ENCODE data around the gene SHOC2. TPM values are rescaled to one million over a fixed set of nuclear protein-coding genes. Genes with fewer than 3 reads are reported as not detected.

SHOC2 gene
- total RNA-seq, 1 experiment from 2014 or later: 23.7 TPM

DNA sequence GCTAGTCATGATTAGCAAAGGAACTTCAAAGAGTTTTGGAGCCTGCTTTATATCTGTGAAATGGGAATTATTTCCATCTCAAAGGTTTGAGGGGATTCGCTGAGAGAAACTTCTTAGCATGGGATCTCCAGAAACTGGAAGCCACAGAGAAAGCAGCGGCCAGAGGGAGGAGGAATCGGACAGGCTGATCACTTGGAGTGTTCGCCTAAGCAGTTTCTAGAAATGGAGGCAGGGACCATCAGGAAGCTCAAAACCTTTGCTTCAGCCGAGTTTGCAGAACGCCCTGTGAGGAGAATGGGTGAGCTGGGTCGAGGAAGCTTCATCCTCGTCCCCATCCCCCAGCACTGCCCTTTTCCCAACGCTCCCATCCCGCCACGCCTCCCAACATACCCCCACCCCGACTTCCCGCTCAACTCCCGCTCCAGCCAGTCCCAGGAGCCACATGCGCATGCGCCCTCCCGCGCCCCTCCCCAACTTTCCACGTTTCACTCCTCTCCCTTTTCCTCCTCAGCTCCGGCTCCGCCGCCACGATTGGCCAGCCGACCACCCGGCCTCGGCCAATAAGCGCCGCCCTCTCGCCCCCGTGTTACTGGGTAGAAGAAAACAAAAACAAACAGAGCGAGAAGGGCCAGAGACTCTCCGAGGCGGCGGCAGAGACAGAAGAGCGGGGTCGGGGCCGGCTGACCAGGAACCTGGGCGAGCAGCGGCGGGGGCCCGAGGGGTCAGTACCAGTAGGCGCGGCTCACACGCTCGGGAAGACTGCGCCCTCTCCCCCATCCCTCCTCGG lies 47.9 kb upstream of the SHOC2 start, which contains the start of gene PDCD4:
Gene PDCD4, plus strand, starts transcription at position 631 of the 787 bp plus-strand sequence. CDS start 4,100 bp downstream, outside the sequence.
- Histone ChIP-seq H3K4me1 (ENCODE audit: insufficient read depth, low read length) (no peaks in the 10 kb centered on the region; the same call in 1 of the 2 replicates), H2BK5ac (ENCODE audit: insufficient read length, low read length) (no peak within 1 kb of the TSS), H4K20me1 (ENCODE audit: control insufficient read depth, insufficient read depth, insufficient read length) (no peaks in the 10 kb centered on the region), H2BK12ac (ENCODE audit: insufficient read length, low read depth, low read length) (peak within 1 kb of the TSS; percentile 0), H3K4ac (ENCODE audit: low read depth, low read length) (no peak within 1 kb of the TSS; the same call in 1 of the 2 replicates), H3K27ac (ENCODE audit: insufficient read length, low read depth, low read length) (no peak within 1 kb of the TSS), H3K23me2 (ENCODE audit: insufficient read length, low read depth, low read length, poor library complexity, severe bottlenecking) (peaks cover 11% of the 10 kb centered on the region), H3K27me3 (ENCODE audit: insufficient read depth, low read length) (no peaks in the 10 kb centered on the region), H2BK15ac (ENCODE audit: low read depth, low read length) (no peak within 1 kb of the TSS), H2BK120ac (ENCODE audit: low read depth, low read length, poor library complexity, severe bottlenecking) (peak within 1 kb of the TSS; percentile 87), H3K14ac (ENCODE audit: insufficient read depth, low read length) (peak within 1 kb of the TSS; percentile 88), H3K9ac (ENCODE audit: extremely low read depth, insufficient read length, low read length) (peak within 1 kb of the TSS; percentile 68), H3K9me3 (ENCODE audit: control insufficient read depth, low read depth, low read length) (no peaks in the 10 kb centered on the region), H2AK5ac (ENCODE audit: insufficient read length, low read length) (no peak within 1 kb of the TSS), H3K56ac (ENCODE audit: insufficient read length, low read depth, low read length) (no peak within 1 kb of the TSS), H4K91ac (ENCODE audit: insufficient read length, low read depth, low read length) (no peak within 1 kb of the TSS), H3K4me2 (ENCODE audit: insufficient read depth, insufficient read length, low read length) (peak within 1 kb of the TSS; percentile 94), H4K5ac (ENCODE audit: insufficient read length, low read depth, low read length) (peak within 1 kb of the TSS; percentile 69), H3K23ac (ENCODE audit: insufficient read length, low read depth, low read length) (no peak within 1 kb of the TSS), H4K8ac (replicated peaks; ENCODE audit: insufficient read length, low read depth, low read length) (no peak within 1 kb of the TSS), H3T11ph (ENCODE audit: low read length) (peak within 1 kb of the TSS; percentile 73), H2BK20ac (ENCODE audit: low read depth, low read length, poor library complexity, severe bottlenecking) (no peak within 1 kb of the TSS), H3K18ac (ENCODE audit: insufficient read length, low read depth, low read length) (peak within 1 kb of the TSS; percentile 88), H2AFZ (ENCODE audit: low read length) (peak within 1 kb of the TSS; percentile 75), H3K79me2 (ENCODE audit: insufficient read depth, low read length) (no peaks in the 10 kb centered on the region), H3K79me1 (ENCODE audit: insufficient read depth, low read depth, low read length, poor library complexity, severe bottlenecking) (no peaks in the 10 kb centered on the region)
- peak; percentile 100 for DNase-seq
- Mint-ChIP-seq H3K4me3 (peak within 1 kb of the TSS; percentile 78 to 87), H3K27ac (peak within 1 kb of the TSS; percentile 83 to 96 (median 96)), H3K27me3 (ENCODE audit: low read depth) (no peaks in the 10 kb centered on the region), H3K36me3 (ENCODE audit: insufficient read depth in 1 of 3, low read depth in 3 of 3) (peaks cover 0 to 4% (median 0%) of the 10 kb centered on the region in 3 experiments; a peak in 1 of 7 replicates), H3K9me3 (no peaks in the 10 kb centered on the region; a peak in 1 of 5 replicates), H3K4me1 (peaks cover 24 to 25% of the 10 kb centered on the region in 2 experiments)
- WGBS (ENCODE audit: extremely low coverage, insufficient read length, low lambda C conversion rate): no CpG with 5 or more reads among the region's 47 CpGs
- TF ChIP-seq, protein P1, sequence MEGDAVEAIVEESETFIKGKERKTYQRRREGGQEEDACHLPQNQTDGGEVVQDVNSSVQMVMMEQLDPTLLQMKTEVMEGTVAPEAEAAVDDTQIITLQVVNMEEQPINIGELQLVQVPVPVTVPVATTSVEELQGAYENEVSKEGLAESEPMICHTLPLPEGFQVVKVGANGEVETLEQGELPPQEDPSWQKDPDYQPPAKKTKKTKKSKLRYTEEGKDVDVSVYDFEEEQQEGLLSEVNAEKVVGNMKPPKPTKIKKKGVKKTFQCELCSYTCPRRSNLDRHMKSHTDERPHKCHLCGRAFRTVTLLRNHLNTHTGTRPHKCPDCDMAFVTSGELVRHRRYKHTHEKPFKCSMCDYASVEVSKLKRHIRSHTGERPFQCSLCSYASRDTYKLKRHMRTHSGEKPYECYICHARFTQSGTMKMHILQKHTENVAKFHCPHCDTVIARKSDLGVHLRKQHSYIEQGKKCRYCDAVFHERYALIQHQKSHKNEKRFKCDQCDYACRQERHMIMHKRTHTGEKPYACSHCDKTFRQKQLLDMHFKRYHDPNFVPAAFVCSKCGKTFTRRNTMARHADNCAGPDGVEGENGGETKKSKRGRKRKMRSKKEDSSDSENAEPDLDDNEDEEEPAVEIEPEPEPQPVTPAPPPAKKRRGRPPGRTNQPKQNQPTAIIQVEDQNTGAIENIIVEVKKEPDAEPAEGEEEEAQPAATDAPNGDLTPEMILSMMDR (conservative IDR thresholded peaks at IDR 0.05): no peak
